Stomach (tissue), 9 donors: Measurements from ENCODE around the gene NDUFS8. TPM values are rescaled to one million over a fixed set of nuclear protein-coding genes. Genes with fewer than 3 reads are reported as not detected.

Experiments
- DNase-seq, 2 donors: peaks; one replicate each; pipeline versions ENCODE4 v3.0.0 to v3.0.0-alpha.2; 2013 to 2019
- H3K27ac ChIP-seq, 5 donors: fragments of 200-600 bp in 4 of 5; sonication (generic) in 4 of 5; one replicate each; pipeline ENCODE4 v1.5.1; 2013 to 2019; ENCODE audit warnings: mild to moderate bottlenecking in 1 of 5, moderate library complexity in 1 of 5
- H3K27me3 ChIP-seq, 3 donors: fragments of 200-600 bp; sonication (generic); one replicate each; pipeline ENCODE4 v1.5.1; 2017 to 2019; ENCODE audit warnings: mixed run types in 1 of 3
- H3K36me3 ChIP-seq, 4 donors: fragments of 200-600 bp; sonication (generic); 1 replicate in 3 of 4; 2 replicates in 1 of 4; pipeline ENCODE4 v1.5.1; 2016 to 2019
- H3K4me1 ChIP-seq, 4 donors: fragments of 200-600 bp; sonication (generic); one replicate each; pipeline ENCODE4 v1.5.1; 2016 to 2019
- H3K4me3 ChIP-seq, 4 donors: fragments of 200-600 bp; sonication (generic) in 3 of 4; one replicate each; pipeline ENCODE4 v1.5.1; 2016 to 2019; ENCODE audit warnings: mild to moderate bottlenecking in 1 of 4
- H3K9me3 ChIP-seq, 4 donors: fragments of 200-600 bp; sonication (generic); one replicate each; pipeline ENCODE4 v1.5.1; 2016 to 2019
- EP300 ChIP-seq: sonication (generic); formaldehyde crosslinking; IDR thresholded peaks from one replicate; pipeline ENCODE4 v1.6.1; 2017; ENCODE audit warnings: antibody characterized with exemption
- POLR2A ChIP-seq, 4 donors: fragments of 450-650 bp; IDR thresholded peaks; one replicate each; pipeline ENCODE4 v1.6.1; 2016; ENCODE audit warnings: antibody characterized with exemption in 4 of 4, control low read depth in 2 of 4, mild to moderate bottlenecking in 1 of 4, moderate library complexity in 1 of 4
- POLR2AphosphoS5 ChIP-seq, 3 donors: sonication (generic); formaldehyde crosslinking; IDR thresholded peaks; one replicate each; pipeline ENCODE4 v1.6.1; 2016; ENCODE audit warnings: antibody characterized with exemption in 3 of 3
- WGBS, 5 donors: extraction: QIAGEN DNeasy Blood & Tissue Kit in 3 of 5; methylation state at CpG; one replicate each; pipeline versions ENCODE4 v1.1.5 to v1.1.7; 2013 to 2018; 5-methylcytosine and 5-hydroxymethylcytosine counted together
- intact Hi-C: fragments of 100-400 bp; cut with DNase I; formaldehyde crosslinking; loops from one replicate; pipeline ENCODE4 v1.15.1; 2023; ENCODE audit warnings: low total_unique reads
- polyA plus RNA-seq, 3 donors: library from polyadenylated mRNA; stranded (reverse); fragments of 200-250 nt; gene quantifications; one replicate each; pipeline ENCODE4 v1.2.3, GENCODE V29; 2013
- total RNA-seq, 5 donors: library from RNA; depleted of rRNA; stranded (reverse); fragments of >200 nt; gene quantifications; one replicate each; pipeline versions ENCODE4 v1.1.0 to v1.2.3, GENCODE V29; 2014 to 2016
- TF ChIP-seq, protein P1 (sequence below), 7 experiments: fragments of 450-650 bp in 4 of 7; fragments of 200-600 bp in 3 of 7; sonication (generic) in 3 of 7; IDR thresholded peaks; one replicate each; pipeline ENCODE4 v1.5.1; 2016 to 2019; ENCODE audit warnings: antibody characterized with exemption in 7 of 7, control low read depth in 2 of 7, mild to moderate bottlenecking in 1 of 7
- donor health status: healthy with polysubstance abuse.
- donor health status: Bipolar disorder and iron deficiency.
- donor health status: healthy.

NDUFS8 gene
- total and polyA plus RNA-seq, 8 donors, result 52.0 to 310 (median 161) TPM

- TF ChIP-seq, protein P1, sequence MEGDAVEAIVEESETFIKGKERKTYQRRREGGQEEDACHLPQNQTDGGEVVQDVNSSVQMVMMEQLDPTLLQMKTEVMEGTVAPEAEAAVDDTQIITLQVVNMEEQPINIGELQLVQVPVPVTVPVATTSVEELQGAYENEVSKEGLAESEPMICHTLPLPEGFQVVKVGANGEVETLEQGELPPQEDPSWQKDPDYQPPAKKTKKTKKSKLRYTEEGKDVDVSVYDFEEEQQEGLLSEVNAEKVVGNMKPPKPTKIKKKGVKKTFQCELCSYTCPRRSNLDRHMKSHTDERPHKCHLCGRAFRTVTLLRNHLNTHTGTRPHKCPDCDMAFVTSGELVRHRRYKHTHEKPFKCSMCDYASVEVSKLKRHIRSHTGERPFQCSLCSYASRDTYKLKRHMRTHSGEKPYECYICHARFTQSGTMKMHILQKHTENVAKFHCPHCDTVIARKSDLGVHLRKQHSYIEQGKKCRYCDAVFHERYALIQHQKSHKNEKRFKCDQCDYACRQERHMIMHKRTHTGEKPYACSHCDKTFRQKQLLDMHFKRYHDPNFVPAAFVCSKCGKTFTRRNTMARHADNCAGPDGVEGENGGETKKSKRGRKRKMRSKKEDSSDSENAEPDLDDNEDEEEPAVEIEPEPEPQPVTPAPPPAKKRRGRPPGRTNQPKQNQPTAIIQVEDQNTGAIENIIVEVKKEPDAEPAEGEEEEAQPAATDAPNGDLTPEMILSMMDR (IDR thresholded peaks at IDR 0.05), result no peak
- TF ChIP-seq EP300 (no peak), POLR2A (IDR thresholded peaks at IDR 0.05) (no peak), POLR2AphosphoS5 (IDR thresholded peaks at IDR 0.05) (no peak)
- no peaks in the 10 kb centered on the region for H3K9me3 ChIP-seq
- H3K27ac ChIP-seq, result peak overlapping the region; percentile 37 to 68 (median 55)
- peaks cover 47 to 83% (median 68%) of the 10 kb centered on the region in 4 donors for H3K4me1 ChIP-seq
- H3K4me3 ChIP-seq, result no peak overlapping the region
- peak in 1 of 2 donors; percentile 78 for DNase-seq
- 30 to 79% (median 48%) methylated on average over 7 to 12 of the region's 12 CpGs for WGBS, 5 donors
- H3K27me3 ChIP-seq, result no peaks in the 10 kb centered on the region
- intact Hi-C loops, result no loop called here
- H3K36me3 ChIP-seq, result peaks cover 15 to 43% (median 40%) of the 10 kb centered on the region in 4 donors
Observed at GRCh38 chr11:68033708-68034045, 3.2 kb downstream of the NDUFS8 start.

DNA sequence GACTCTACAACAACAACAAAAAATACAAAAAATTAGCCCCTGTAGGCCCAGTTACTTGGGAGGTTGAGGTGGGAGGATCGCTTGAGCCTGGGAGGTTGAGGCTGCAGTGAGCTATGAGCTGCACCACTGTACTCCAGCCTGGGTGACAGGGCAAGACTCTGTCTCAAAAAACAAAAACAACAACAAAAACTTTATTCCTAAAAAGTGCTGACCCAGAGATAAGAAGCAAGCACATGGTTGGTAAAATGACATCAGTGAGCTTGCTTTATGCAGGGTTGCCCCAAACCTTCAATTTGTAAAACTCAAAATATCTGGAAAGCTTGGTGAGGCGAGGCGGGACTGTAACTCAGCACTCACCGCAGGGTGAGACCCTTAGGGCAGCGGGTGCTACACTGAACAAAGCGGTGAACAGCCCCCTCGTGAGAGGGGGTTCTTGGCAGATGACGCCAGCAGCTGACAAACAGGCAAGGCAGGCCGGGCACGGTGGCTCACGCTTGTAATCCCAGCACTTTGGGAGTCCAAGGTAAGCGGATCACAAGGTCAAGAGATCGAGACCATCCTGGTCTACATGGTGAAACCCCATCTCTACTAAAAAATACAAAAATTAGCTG is 4.9 kb downstream of the NDUFS8 start:
- TF ChIP-seq, protein P1 (IDR thresholded peaks at IDR 0.05), result no peak
- TF ChIP-seq EP300 (no peak), POLR2A (IDR thresholded peaks at IDR 0.05) (no peak), POLR2AphosphoS5 (IDR thresholded peaks at IDR 0.05) (no peak)

DNA sequence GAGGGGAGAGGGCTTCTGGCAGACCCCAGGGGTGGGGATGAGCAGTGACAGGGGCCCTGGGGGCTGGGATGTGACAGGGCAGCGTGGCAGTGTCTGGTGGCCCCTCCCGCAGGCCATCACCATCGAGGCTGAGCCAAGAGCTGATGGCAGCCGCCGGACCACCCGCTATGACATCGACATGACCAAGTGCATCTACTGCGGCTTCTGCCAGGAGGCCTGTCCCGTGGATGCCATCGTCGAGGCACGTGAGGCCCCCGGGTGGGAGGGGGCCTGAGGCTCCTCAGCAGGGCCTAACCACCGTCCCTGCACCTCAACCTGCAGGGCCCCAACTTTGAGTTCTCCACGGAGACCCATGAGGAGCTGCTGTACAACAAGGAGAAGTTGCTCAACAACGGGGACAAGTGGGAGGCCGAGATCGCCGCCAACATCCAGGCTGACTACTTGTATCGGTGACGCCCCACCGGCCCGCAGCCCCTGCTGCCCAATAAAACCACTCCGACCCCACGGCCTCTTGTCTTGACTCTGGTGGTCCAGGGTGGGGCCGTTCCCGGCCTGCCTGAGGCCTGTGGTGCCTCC is 5.7 kb downstream of the NDUFS8 start:
- TF ChIP-seq POLR2AphosphoS5 (IDR thresholded peaks at IDR 0.05) (no peak), POLR2A (IDR thresholded peaks at IDR 0.05) (no peak), EP300 (no peak)
- TF ChIP-seq, protein P1 (IDR thresholded peaks at IDR 0.05), result no peak
- Histone ChIP-seq H3K36me3 (peaks cover 15 to 45% (median 41%) of the 10 kb centered on the region in 4 donors), H3K9me3 (no peaks in the 10 kb centered on the region), H3K4me3 (no peak overlapping the region), H3K4me1 (peaks cover 61 to 91% (median 79%) of the 10 kb centered on the region in 4 donors), H3K27ac (peak overlapping the region; percentile 74 to 93 (median 91)), H3K27me3 (no peaks in the 10 kb centered on the region)
- no peak for DNase-seq
- intact Hi-C loops, result no loop called here
- WGBS, 5 donors, result 70 to 97% (median 85%) methylated on average over 16 to 27 of the region's 27 CpGs

More for the DNA sequence above, 4.9 kb downstream of the NDUFS8 start:
- Histone ChIP-seq H3K36me3 (peaks cover 15 to 43% (median 40%) of the 10 kb centered on the region in 4 donors), H3K4me3 (no peak overlapping the region), H3K27me3 (no peaks in the 10 kb centered on the region), H3K27ac (peak overlapping the region in 2 of 5 donors; percentile 92 to 93), H3K4me1 (peaks cover 56 to 87% (median 75%) of the 10 kb centered on the region in 4 donors), H3K9me3 (no peaks in the 10 kb centered on the region)
- DNase-seq, result no peak
- WGBS, 5 donors, result 83 to 92% (median 90%) methylated on average over 13 of the region's 13 CpGs
- intact Hi-C loops, result no loop called here

GRCh38 chr11:68036717-68037239 is 6.3 kb downstream of the NDUFS8 start:
- Histone ChIP-seq H3K4me1 (peaks cover 61 to 91% (median 79%) of the 10 kb centered on the region in 4 donors), H3K27me3 (no peaks in the 10 kb centered on the region), H3K36me3 (peaks cover 15 to 50% (median 44%) of the 10 kb centered on the region in 4 donors), H3K4me3 (no peak overlapping the region), H3K27ac (peak overlapping the region; percentile 74 to 93 (median 91)), H3K9me3 (no peaks in the 10 kb centered on the region)
- TF ChIP-seq EP300, result no peak
- TF ChIP-seq, protein P1 (IDR thresholded peaks at IDR 0.05), result no peak
- TF ChIP-seq POLR2AphosphoS5 (IDR thresholded peaks at IDR 0.05), result peak in 1 of 3 donors; percentile 69
- whole genome bisulfite sequencing, 5 donors, result 43 to 61% (median 53%) methylated on average over 6 to 14 of the region's 14 CpGs
- DNase-seq, result peak; percentile 57 to 79
- intact Hi-C loops, result no loop called here
